ENCODE results near the gene POC1A.

DNA sequence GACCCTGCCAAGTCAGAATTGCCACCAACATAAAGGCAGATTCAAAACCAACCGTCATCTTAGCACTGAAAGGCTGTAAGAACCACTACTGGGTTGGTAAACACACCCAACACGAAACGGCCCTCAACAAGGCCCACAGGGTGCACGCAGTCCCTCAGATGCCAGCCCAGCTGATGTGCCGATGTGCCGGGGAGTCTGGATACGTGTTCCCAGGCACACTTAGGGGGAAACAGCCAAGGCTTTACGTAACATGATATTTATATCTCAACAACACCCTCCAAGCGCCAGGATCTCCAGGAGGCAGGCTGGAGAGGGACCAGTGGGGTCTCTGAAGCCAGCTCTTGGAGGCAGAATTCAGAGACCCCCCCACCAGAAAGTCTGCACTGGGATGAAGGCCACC is 14.2 kb downstream of the POC1A start:
- no peak for TF ChIP-seq SP1 (IDR thresholded peaks at IDR 0.05; ENCODE audit: low read depth, low read length)
- no peak for TF ChIP-seq POLR2AphosphoS5 (IDR thresholded peaks at IDR 0.05; ENCODE audit: low read depth, low read length)

Measured in H1 (cell line).